Stimulated activated naive CD8-positive, alpha-beta T cell treated with anti-CD3 and anti-CD28 coated beads, Interleukin-15, Interleukin-2, amounts not matched to agents 100 ng/mL and 50 ng/mL, for 24 hours (primary cell): ENCODE measurements around the gene ASTN2.
A peak's percentile ranks its signal among the peaks of the same experiment; 100 is the strongest.

Source experiments
- H3K27ac Mint-ChIP-seq: one replicate; pipeline ENCODE4 v1.8.0; 2021; ENCODE audit warnings: mild to moderate bottlenecking, mixed read lengths
- H3K27me3 Mint-ChIP-seq: one replicate; pipeline ENCODE4 v1.8.0; 2021; ENCODE audit warnings: mixed read lengths
- H3K36me3 Mint-ChIP-seq: one replicate; pipeline ENCODE4 v1.8.0; 2021; ENCODE audit warnings: low read depth, mixed read lengths
- H3K4me1 Mint-ChIP-seq: one replicate; pipeline ENCODE4 v1.8.0; 2021; ENCODE audit warnings: low read depth, mixed read lengths
- H3K4me3 Mint-ChIP-seq: one replicate; pipeline ENCODE4 v1.8.0; 2021; ENCODE audit warnings: mild to moderate bottlenecking, mixed read lengths
- H3K9me3 Mint-ChIP-seq: one replicate; pipeline ENCODE4 v1.8.0; 2021; ENCODE audit warnings: mixed read lengths

The ASTN2 gene

DNA sequence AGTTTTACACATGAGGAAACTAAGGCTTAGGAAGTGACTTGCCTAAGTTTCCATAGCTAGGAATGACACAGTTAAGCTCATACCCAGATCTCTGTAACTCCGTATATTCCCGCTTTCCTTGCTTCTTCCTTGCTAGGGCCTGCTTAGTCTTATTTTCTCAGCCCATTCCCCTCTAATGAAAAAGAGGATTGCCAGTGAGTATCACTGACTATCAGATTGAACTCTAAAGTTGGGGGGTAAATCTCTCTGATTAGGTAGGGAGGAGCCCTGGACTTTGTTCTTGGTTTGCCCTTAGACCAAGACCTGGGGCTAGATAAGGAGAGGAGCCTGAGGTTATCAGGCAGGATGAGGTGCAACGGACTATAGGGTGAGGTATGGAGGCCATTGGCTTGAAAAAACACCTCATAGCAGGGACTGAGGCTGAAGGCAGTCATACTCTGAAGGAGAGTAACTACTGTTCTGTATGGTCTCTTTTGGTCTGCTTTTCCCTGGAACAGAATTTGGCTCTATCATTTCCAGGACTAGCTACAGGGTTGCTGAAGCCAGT, 725.3 kb downstream of the ASTN2 start:
- Mint-ChIP-seq H3K4me3 (no peak overlapping the region), H3K4me1 (peaks cover 71% of the 10 kb centered on the region), H3K9me3 (no peaks in the 10 kb centered on the region), H3K27me3 (no peaks in the 10 kb centered on the region), H3K27ac (no peak overlapping the region), H3K36me3 (peaks cover 14% of the 10 kb centered on the region)

DNA sequence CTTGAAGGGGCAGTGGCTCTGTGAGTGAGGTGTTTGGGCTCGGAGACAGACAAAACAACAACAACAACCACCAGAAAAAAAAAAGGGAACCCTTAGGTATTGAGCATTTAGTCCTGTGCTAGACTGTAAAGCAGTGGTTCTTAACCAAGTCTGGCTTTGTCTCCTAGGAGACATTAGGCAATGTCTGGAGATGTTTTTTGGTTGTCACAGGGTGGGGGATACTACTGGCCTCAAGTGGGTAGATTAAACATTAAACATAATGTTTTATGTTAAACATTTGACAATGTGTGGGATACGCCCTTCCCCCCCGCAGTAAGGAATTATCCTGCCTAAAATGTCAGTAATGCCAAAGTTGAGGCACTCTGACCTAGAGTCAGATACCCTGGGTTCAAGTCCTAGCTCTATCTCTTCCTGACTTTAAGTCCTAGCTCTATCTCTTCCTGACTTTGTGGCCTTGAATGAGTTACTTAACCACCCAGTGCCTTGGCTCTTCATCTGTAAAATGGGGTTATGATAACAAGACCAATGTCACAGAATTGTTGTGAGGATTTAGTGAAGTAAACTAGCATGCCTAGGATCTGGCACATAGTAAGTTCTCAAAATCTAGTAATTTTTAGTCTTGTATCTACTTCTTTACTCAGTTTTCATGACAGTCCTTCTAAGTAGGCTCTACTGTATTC, 725.9 kb downstream of the ASTN2 start:
- Mint-ChIP-seq H3K9me3 (no peaks in the 10 kb centered on the region), H3K4me3 (peak overlapping the region; percentile 38), H3K36me3 (peaks cover 11% of the 10 kb centered on the region), H3K4me1 (peaks cover 70% of the 10 kb centered on the region), H3K27ac (no peak overlapping the region), H3K27me3 (no peaks in the 10 kb centered on the region)

DNA sequence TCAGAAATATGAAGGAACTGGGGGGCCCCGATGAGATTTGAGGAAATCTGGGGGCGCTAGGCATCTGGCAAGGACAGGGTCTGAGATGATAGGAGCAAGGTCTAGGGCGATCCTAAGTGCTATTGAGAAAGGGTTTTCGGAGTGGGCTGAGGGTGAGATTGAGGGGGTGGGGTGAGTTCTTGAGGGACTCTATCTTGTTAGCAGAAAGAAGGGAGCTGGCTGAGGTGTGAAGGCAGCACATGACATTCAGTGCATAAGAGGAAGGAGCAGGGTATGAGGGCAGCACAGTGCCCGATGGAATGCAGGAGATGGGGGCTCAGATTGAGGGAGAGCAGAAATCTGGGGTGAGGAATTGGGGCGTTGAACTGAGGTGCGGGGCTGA, 727.1 kb downstream of the ASTN2 start:
- peaks cover 64% of the 10 kb centered on the region for H3K4me1 Mint-ChIP-seq
- H3K4me3 Mint-ChIP-seq = peak overlapping the region; percentile 90
- H3K9me3 Mint-ChIP-seq = no peaks in the 10 kb centered on the region
- peak overlapping the region; percentile 87 for H3K27ac Mint-ChIP-seq
- no peaks in the 10 kb centered on the region for H3K27me3 Mint-ChIP-seq
- peaks cover 9% of the 10 kb centered on the region for H3K36me3 Mint-ChIP-seq

- Mint-ChIP-seq H3K4me3 (peak within 1 kb of the TSS; percentile 90), H3K9me3 (no peaks in the 10 kb centered on the region), H3K36me3 (peaks cover 9% of the 10 kb centered on the region), H3K4me1 (peaks cover 59% of the 10 kb centered on the region), H3K27me3 (no peaks in the 10 kb centered on the region), H3K27ac (peak within 1 kb of the TSS; percentile 87)
Measured at GRCh38 chr9:116687074-116687753, 727.6 kb downstream of the ASTN2 start, which contains the start of gene TRIM32. Gene TRIM32, plus strand, starts transcription at chr9:116687305. Its CDS starts 10,438 bp downstream, at chr9:116697743.

DNA sequence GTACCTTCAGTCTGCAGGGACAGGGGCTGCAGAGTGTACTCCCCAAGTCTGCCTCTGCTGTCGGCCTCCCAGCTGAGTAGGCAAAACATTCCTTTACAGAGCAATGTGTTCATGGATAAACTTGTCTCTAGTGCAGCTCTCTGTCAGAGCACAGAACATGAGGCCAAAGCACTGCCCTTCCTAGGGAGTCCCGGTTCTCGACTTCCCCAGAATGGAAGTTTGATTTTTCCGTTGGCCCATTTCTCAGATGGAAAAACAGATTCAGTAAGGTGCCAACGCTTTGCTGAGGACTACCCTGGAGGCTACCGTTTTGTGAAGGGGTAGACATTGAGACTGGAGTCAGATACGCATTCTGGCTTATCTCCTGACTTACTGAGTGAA, 728.2 kb downstream of the ASTN2 start:
- H3K36me3 Mint-ChIP-seq = peaks cover 5% of the 10 kb centered on the region
- H3K4me3 Mint-ChIP-seq = peak overlapping the region; percentile 90
- peak overlapping the region; percentile 87 for H3K27ac Mint-ChIP-seq
- H3K4me1 Mint-ChIP-seq = peaks cover 53% of the 10 kb centered on the region
- H3K27me3 Mint-ChIP-seq = no peaks in the 10 kb centered on the region
- H3K9me3 Mint-ChIP-seq = no peaks in the 10 kb centered on the region

DNA sequence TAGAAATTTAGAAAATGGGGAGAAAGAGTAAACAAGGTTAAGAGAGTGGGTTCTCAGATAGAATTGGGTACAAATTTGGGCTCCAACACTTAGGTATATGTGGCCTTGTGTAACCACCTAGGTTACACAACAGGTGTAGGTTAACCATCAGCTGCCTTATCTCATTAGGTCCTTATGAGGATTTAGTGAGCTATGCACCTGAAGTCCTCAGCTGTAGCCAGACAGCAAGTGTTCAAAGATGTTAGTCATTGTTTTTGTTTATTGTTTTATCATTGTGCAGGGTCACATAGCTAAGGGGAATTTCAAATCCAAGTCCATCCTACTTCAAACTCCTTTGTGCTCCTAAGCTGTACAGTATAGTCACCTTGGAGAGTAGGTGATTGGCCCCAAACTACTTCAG, 728.7 kb downstream of the ASTN2 start:
- no peaks in the 10 kb centered on the region for H3K9me3 Mint-ChIP-seq
- H3K36me3 Mint-ChIP-seq = peaks cover 2% of the 10 kb centered on the region
- peaks cover 48% of the 10 kb centered on the region for H3K4me1 Mint-ChIP-seq
- H3K4me3 Mint-ChIP-seq = peak overlapping the region; percentile 90
- H3K27ac Mint-ChIP-seq = peak overlapping the region; percentile 87
- H3K27me3 Mint-ChIP-seq = no peaks in the 10 kb centered on the region

DNA sequence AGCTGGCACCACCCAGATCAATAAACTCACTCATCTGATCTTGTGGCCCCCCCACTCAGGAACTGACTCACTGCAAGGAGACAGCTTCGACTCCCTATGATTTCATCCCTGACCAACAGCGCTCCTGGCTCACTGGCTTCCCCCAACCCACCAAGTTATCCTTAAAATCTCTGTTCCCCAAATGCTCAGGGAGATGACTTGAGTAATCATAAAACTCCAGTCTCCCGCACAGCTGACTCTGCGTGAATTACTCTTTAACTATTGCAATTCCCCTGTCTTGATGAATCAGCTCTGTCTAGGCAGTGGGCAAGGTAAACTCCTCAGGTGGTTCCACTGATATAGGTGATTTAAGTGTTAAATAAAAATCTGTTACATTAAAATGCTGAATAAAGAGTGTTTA, 729.7 kb downstream of the ASTN2 start:
- no peak overlapping the region for H3K4me3 Mint-ChIP-seq
- no peaks in the 10 kb centered on the region for H3K9me3 Mint-ChIP-seq
- no peaks in the 10 kb centered on the region for H3K27me3 Mint-ChIP-seq
- H3K36me3 Mint-ChIP-seq = no peaks in the 10 kb centered on the region
- no peak overlapping the region for H3K27ac Mint-ChIP-seq
- peaks cover 39% of the 10 kb centered on the region for H3K4me1 Mint-ChIP-seq

DNA sequence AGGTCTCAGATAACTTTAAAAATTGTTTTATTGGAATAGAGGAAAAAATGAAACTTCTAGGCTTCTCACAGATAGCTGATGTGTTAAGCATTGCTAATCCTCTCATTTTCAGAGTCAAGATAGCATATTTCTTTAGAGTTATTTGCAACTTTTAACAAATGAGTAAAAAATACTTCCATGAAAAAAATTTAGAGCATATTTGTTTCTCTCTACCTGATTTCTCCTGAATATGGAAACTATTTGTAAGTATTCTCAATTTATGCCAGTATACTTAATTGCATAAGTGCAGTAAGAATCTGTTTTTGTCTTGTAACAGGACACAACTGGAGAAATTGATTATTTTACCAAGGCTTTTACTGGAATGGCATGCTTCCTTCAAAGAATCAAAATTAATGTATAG, 731.3 kb downstream of the ASTN2 start:
- H3K27ac Mint-ChIP-seq = no peak overlapping the region
- H3K36me3 Mint-ChIP-seq = no peaks in the 10 kb centered on the region
- no peak overlapping the region for H3K4me3 Mint-ChIP-seq
- H3K4me1 Mint-ChIP-seq = peaks cover 23% of the 10 kb centered on the region
- no peaks in the 10 kb centered on the region for H3K27me3 Mint-ChIP-seq
- no peaks in the 10 kb centered on the region for H3K9me3 Mint-ChIP-seq

GRCh38 chr9:116674210-116674980, 740.5 kb downstream of the ASTN2 start:
- Mint-ChIP-seq H3K27me3 (no peaks in the 10 kb centered on the region), H3K4me1 (no peaks in the 10 kb centered on the region), H3K9me3 (peaks cover 5% of the 10 kb centered on the region), H3K4me3 (no peak overlapping the region), H3K36me3 (no peaks in the 10 kb centered on the region), H3K27ac (no peak overlapping the region)

- no peak overlapping the region for H3K27ac Mint-ChIP-seq
- H3K27me3 Mint-ChIP-seq = no peaks in the 10 kb centered on the region
- H3K4me3 Mint-ChIP-seq = no peak overlapping the region
- no peaks in the 10 kb centered on the region for H3K4me1 Mint-ChIP-seq
- H3K9me3 Mint-ChIP-seq = peaks cover 5% of the 10 kb centered on the region
- no peaks in the 10 kb centered on the region for H3K36me3 Mint-ChIP-seq
Measured at GRCh38 chr9:116673375-116673774, 741.5 kb downstream of the ASTN2 start.

DNA sequence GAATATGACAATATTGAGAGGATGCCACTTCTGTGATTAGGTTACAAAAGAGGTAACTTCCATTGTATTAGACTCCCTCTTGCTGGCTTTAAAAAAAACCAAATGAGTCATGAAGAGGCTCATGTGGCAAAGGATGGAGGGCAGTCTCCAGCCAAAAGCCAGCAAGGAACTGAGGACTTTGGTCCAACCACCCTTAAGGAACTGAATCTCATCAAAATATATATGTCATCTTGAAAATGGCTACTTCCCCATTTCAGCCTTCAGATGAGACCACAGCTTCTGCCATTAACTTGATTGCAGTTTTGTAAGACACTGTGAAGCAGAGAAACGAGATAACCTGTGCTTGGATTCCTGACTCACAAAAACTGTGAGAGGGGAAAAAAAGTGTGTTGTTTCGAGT, 743.3 kb downstream of the ASTN2 start:
- Mint-ChIP-seq H3K4me3 (no peak overlapping the region), H3K4me1 (no peaks in the 10 kb centered on the region), H3K27ac (no peak overlapping the region), H3K36me3 (no peaks in the 10 kb centered on the region), H3K27me3 (no peaks in the 10 kb centered on the region), H3K9me3 (peaks cover 5% of the 10 kb centered on the region)

- H3K9me3 Mint-ChIP-seq = no peaks in the 10 kb centered on the region
- H3K4me3 Mint-ChIP-seq = no peak overlapping the region
- H3K4me1 Mint-ChIP-seq = no peaks in the 10 kb centered on the region
Measured at GRCh38 chr9:116668970-116669695, 745.7 kb downstream of the ASTN2 start.

DNA sequence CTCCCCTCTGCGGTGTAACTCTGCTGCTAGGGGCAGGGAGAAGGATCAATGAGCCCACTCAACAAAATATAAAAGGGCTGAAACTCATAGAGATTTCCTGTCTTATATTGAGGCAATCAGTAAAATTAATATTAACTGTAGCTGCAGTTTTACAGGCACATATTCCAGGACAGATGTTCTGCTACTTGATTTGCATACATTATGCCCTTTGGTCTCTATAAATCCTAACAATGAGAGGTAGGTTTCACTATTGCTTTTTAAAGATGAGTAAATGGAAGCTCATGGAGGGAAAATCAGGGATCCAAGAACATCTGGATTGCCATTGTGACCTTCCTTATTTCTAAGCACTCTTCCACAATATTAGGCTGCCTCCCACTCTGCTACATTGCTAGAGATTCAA, 751.3 kb downstream of the ASTN2 start:
- Mint-ChIP-seq H3K36me3 (no peaks in the 10 kb centered on the region), H3K9me3 (no peaks in the 10 kb centered on the region), H3K4me3 (no peak overlapping the region), H3K27me3 (no peaks in the 10 kb centered on the region), H3K27ac (no peak overlapping the region), H3K4me1 (no peaks in the 10 kb centered on the region)

More at GRCh38 chr9:116668970-116669695, 745.7 kb downstream of the ASTN2 start:
- H3K36me3 Mint-ChIP-seq = no peaks in the 10 kb centered on the region
- no peak overlapping the region for H3K27ac Mint-ChIP-seq
- no peaks in the 10 kb centered on the region for H3K27me3 Mint-ChIP-seq

GRCh38 chr9:116662646-116663310, 752.1 kb downstream of the ASTN2 start:
- no peaks in the 10 kb centered on the region for H3K36me3 Mint-ChIP-seq

More at GRCh38 chr9:116662646-116663310, 752.1 kb downstream of the ASTN2 start:
- Mint-ChIP-seq H3K4me3 (no peak overlapping the region), H3K27ac (no peak overlapping the region), H3K4me1 (no peaks in the 10 kb centered on the region), H3K27me3 (no peaks in the 10 kb centered on the region), H3K9me3 (no peaks in the 10 kb centered on the region)
